B cell (primary cell): ENCODE measurements around the gene HOXA11. TPM values are rescaled to one million over a fixed set of nuclear protein-coding genes. Genes with fewer than 3 reads are reported as not detected.
A peak's percentile ranks its signal among the peaks of the same experiment; 100 is the strongest.

Source experiments
- ATAC-seq: fragments of 200-7000 bp; cut with Tn5 transposase; one replicate; pipeline ENCODE4 v1.10.0; 2021; ENCODE audit warnings: low read depth, mild to moderate bottlenecking, moderate number of reproducible peaks, moderate library complexity
- CTCF ChIA-PET: fragments of 350-600 bp; sonication (Branson Sonifier 250); formaldehyde crosslinking; loops from one replicate; lab custom pipeline; 2021; ENCODE audit warnings: antibody characterized with exemption, inconsistent platforms; lab: Charles Lee
- POLR2A ChIA-PET: fragments of 350-600 bp; sonication (Branson Sonifier 250); formaldehyde crosslinking; loops from one replicate; lab custom pipeline; 2021; ENCODE audit warnings: antibody characterized with exemption; lab: Charles Lee
- DNase-seq: peaks from one replicate; pipeline ENCODE4 v3.0.0; 2013
- H2AFZ ChIP-seq: 2 replicates; pipeline ENCODE4 v1.6.1; 2012; ENCODE audit warnings: mild to moderate bottlenecking, low read depth, low read length; ENCODE audit not compliant: insufficient read depth, poor library complexity, severe bottlenecking
- H3K27ac ChIP-seq, 2 donors: 1 replicate in 1 of 2; 2 replicates in 1 of 2; pipeline ENCODE4 v1.5.1; 2012 to 2013; ENCODE audit warnings: low read length in 2 of 2, mild to moderate bottlenecking in 2 of 2, moderate library complexity in 1 of 2
- H3K27me3 ChIP-seq, 4 experiments: fragments of 200-600 bp in 1 of 4; sonication (generic) in 1 of 4; replicated peaks in 1 of 4; 1 replicate in 2 of 4; 2 replicates in 2 of 4; pipeline versions ENCODE4 v1.6.1 to v1.7.0; 2013 to 2016; ENCODE audit warnings: low read length in 3 of 4, mild to moderate bottlenecking in 2 of 4, mixed read lengths in 1 of 4, moderate library complexity in 1 of 4; ENCODE audit not compliant: insufficient read depth in 4 of 4, control insufficient read depth in 3 of 4; ENCODE audit errors: control extremely low read depth in 1 of 4
- H3K36me3 ChIP-seq, 2 experiments: replicated peaks in 1 of 2; 1 replicate in 1 of 2; 2 replicates in 1 of 2; pipeline versions ENCODE4 v1.6.1 to v1.7.1; 2013; ENCODE audit warnings: low read length in 1 of 2; ENCODE audit not compliant: insufficient read depth in 2 of 2, control insufficient read depth in 1 of 2; ENCODE audit errors: control extremely low read depth in 1 of 2, extremely low read depth in 1 of 2
- H3K4me1 ChIP-seq, 2 donors: fragments of 200-600 bp in 1 of 2; sonication (generic) in 1 of 2; 1 replicate in 1 of 2; 2 replicates in 1 of 2; pipeline versions ENCODE4 v1.5.1 to v1.6.1; 2013 to 2017; ENCODE audit warnings: low read length in 2 of 2; ENCODE audit not compliant: control insufficient read depth in 2 of 2, insufficient read depth in 2 of 2
- H3K4me2 ChIP-seq: replicated peaks from 2 replicates; pipeline ENCODE3; 2012; ENCODE audit warnings: mild to moderate bottlenecking, low read depth, low read length; ENCODE audit not compliant: poor library complexity, severe bottlenecking
- H3K4me3 ChIP-seq, 5 experiments: fragments of 200-600 bp in 1 of 5; sonication (generic) in 1 of 5; 1 replicate in 3 of 5; 2 replicates in 2 of 5; pipeline versions ENCODE4 v1.5.1 to v1.7.0; 2011 to 2016; ENCODE audit warnings: low read length in 4 of 5, mild to moderate bottlenecking in 4 of 5, low read depth in 2 of 5, control low read depth in 1 of 5, moderate library complexity in 1 of 5; ENCODE audit not compliant: insufficient read depth in 1 of 5; ENCODE audit errors: control extremely low read depth in 1 of 5, extremely low read depth in 1 of 5
- H3K79me2 ChIP-seq: fragments of 200-600 bp; sonication (generic); one replicate; pipeline ENCODE4 v1.6.0; 2016; ENCODE audit warnings: low read length; ENCODE audit not compliant: control insufficient read depth, insufficient read depth
- H3K9ac ChIP-seq: fragments of 200-600 bp; sonication (generic); 2 replicates; pipeline ENCODE4 v1.6.1; 2017; ENCODE audit warnings: mild to moderate bottlenecking, low read length, moderate library complexity
- H3K9me3 ChIP-seq, 3 donors: one replicate each; pipeline versions ENCODE4 v1.6.1 to v1.7.1; 2013; ENCODE audit warnings: low read length in 2 of 3; ENCODE audit not compliant: control insufficient read depth in 2 of 3, insufficient read depth in 1 of 3; ENCODE audit errors: control extremely low read depth in 1 of 3
- H4K20me1 ChIP-seq: 2 replicates; pipeline ENCODE4 v1.6.0; 2012; ENCODE audit warnings: mild to moderate bottlenecking, low read length; ENCODE audit not compliant: insufficient read depth, control insufficient read depth, poor library complexity, severe bottlenecking
- H3K27ac Mint-ChIP-seq: one replicate; pipeline ENCODE4 v1.8.0; 2021; ENCODE audit warnings: mixed read lengths
- H3K27me3 Mint-ChIP-seq: one replicate; pipeline ENCODE4 v1.8.0; 2021; ENCODE audit warnings: mixed read lengths
- H3K4me1 Mint-ChIP-seq: one replicate; pipeline ENCODE4 v1.8.0; 2021; ENCODE audit warnings: mixed read lengths
- H3K4me3 Mint-ChIP-seq: one replicate; pipeline ENCODE4 v1.8.0; 2021; ENCODE audit warnings: mixed read lengths
- H3K9me3 Mint-ChIP-seq: one replicate; pipeline ENCODE4 v1.8.0; 2022; ENCODE audit warnings: mixed read lengths; ENCODE audit not compliant: insufficient read depth
- CTCF ChIP-seq: fragments of 200-600 bp; IDR thresholded peaks from one replicate; pipeline ENCODE4 v1.8.0; 2022; ENCODE audit warnings: antibody characterized with exemption, mild to moderate bottlenecking
- EZH2 ChIP-seq: IDR thresholded peaks from 2 replicates; pipeline ENCODE4 v1.6.1; 2012; ENCODE audit warnings: borderline replicate concordance, low read depth, mild to moderate bottlenecking, moderate library complexity, low read length; ENCODE audit not compliant: insufficient read depth, poor library complexity, severe bottlenecking
- WGBS: methylation state at CpG from one replicate; pipeline ENCODE4 v1.1.5; 2013; ENCODE audit warnings: missing lambda C conversion rate; ENCODE audit not compliant: insufficient coverage; 5-methylcytosine and 5-hydroxymethylcytosine counted together
- intact Hi-C: fragments of 100-400 bp; cut with micrococcal nuclease; formaldehyde crosslinking; loops from one replicate; pipeline ENCODE4 v1.10.0; 2022
- polyA plus RNA-seq: library from polyadenylated mRNA; depleted of rRNA; stranded (reverse); fragments of >200 nt; gene quantifications from 2 replicates; pipeline ENCODE4 v1.2.3, GENCODE V29; 2012
- total RNA-seq, 2 donors: library from RNA; stranded (reverse); fragments of 120-200 nt in 1 of 2; gene quantifications; 1 replicate in 1 of 2; 2 replicates in 1 of 2; pipeline versions ENCODE4 v1.2.3 to v1.2.4, GENCODE V29; 2013 to 2022

HOXA11 gene
- total and polyA plus RNA-seq, 2 donors (not counting 1 experiment from before 2014, with no cell fraction given) = not detected

- no peak overlapping the region for H3K4me3 Mint-ChIP-seq
- peaks cover 10% of the 10 kb centered on the region for H4K20me1 ChIP-seq
- no peak overlapping the region for H3K27ac ChIP-seq
- no peak overlapping the region for H3K9ac ChIP-seq
- H3K79me2 ChIP-seq = no peaks in the 10 kb centered on the region
- no peaks in the 10 kb centered on the region for H3K36me3 ChIP-seq
- no peak overlapping the region for H3K4me2 ChIP-seq
- 100% methylated on average over 2 of the region's 3 CpGs for WGBS
- no peak overlapping the region for H3K27ac Mint-ChIP-seq
- peaks cover 64 to 73% of the 10 kb centered on the region in 2 donors for H3K4me1 ChIP-seq
- TF ChIP-seq CTCF (no peak), EZH2 (no peak)
- no peak overlapping the region for H2AFZ ChIP-seq
- ATAC-seq (no peak), DNase-seq (no peak)
- peaks cover 1 to 98% (median 86%) of the 10 kb centered on the region in 4 experiments for H3K27me3 ChIP-seq
- H3K9me3 ChIP-seq = peaks cover 0 to 89% (median 18%) of the 10 kb centered on the region in 3 donors
- H3K4me3 ChIP-seq = no peak overlapping the region
- H3K9me3 Mint-ChIP-seq = no peaks in the 10 kb centered on the region
- H3K4me1 Mint-ChIP-seq = peaks cover 41% of the 10 kb centered on the region
- peaks cover 71% of the 10 kb centered on the region for H3K27me3 Mint-ChIP-seq
- intact Hi-C loops = loop anchor here (5.0 kb wide), 1 partner anchor 34 kb away; the partner anchor contains the start of gene HOXA11
- POLR2A ChIA-PET = no interaction called here
- CTCF ChIA-PET = interaction anchor here (0.7 kb wide), 1 partner anchor 471 kb away, joined by 3 read pairs; no protein-coding TSS in a partner anchor
Observed at GRCh38 chr7:27153526-27153925, 31.5 kb downstream of the HOXA11 start.

- CTCF ChIA-PET = interaction anchor here (0.8 to 6.9 kb wide), 5 partner anchors 9 to 1298 kb away, joined by 3 to 52 read pairs (median 3); no protein-coding TSS in a partner anchor
- H3K4me2 ChIP-seq = peak overlapping the region; percentile 79
- Mint-ChIP-seq H3K27ac (no peak overlapping the region), H3K9me3 (no peaks in the 10 kb centered on the region), H3K4me3 (no peak overlapping the region), H3K27me3 (peaks cover 71% of the 10 kb centered on the region), H3K4me1 (peaks cover 44% of the 10 kb centered on the region)
- H3K36me3 ChIP-seq = no peaks in the 10 kb centered on the region
- H3K27me3 ChIP-seq = peaks cover 1 to 98% (median 89%) of the 10 kb centered on the region in 4 experiments
- WGBS = 18% methylated on average over 12 of the region's 22 CpGs
- H4K20me1 ChIP-seq = peaks cover 10% of the 10 kb centered on the region
- H3K79me2 ChIP-seq = no peaks in the 10 kb centered on the region
- DNase-seq = no peak
- ATAC-seq = no peak
- H2AFZ ChIP-seq = no peak overlapping the region
- no peak overlapping the region for H3K9ac ChIP-seq
- intact Hi-C loops = loop anchor here (5.0 kb wide), 1 partner anchor 34 kb away; the partner anchor contains the start of gene HOXA11
- H3K4me3 ChIP-seq = no peak overlapping the region
- no peak overlapping the region for H3K27ac ChIP-seq
- no peak for TF ChIP-seq CTCF
- TF ChIP-seq EZH2 = no peak
- POLR2A ChIA-PET = no interaction called here
- H3K9me3 ChIP-seq = peaks cover 0 to 89% (median 18%) of the 10 kb centered on the region in 3 donors
- peaks cover 64 to 77% of the 10 kb centered on the region in 2 donors for H3K4me1 ChIP-seq
Observed at GRCh38 chr7:27152816-27153442, 32.1 kb downstream of the HOXA11 start.
